Fibroblast of lung (primary cell): Measurements from ENCODE around the gene CA12.

Source experiments
- CTCF ChIP-seq, 2 donors: IDR thresholded peaks in 1 of 2; conservative IDR thresholded peaks in 1 of 2; 1 replicate in 1 of 2; 2 replicates in 1 of 2; pipeline ENCODE4 v1.5.1; 2011 to 2012; ENCODE audit warnings: low read length in 2 of 2, control low read depth in 1 of 2, inconsistent platforms in 1 of 2, low read depth in 1 of 2, mild to moderate bottlenecking in 1 of 2
- EZH2 ChIP-seq: IDR thresholded peaks from 2 replicates; pipeline ENCODE4 v1.5.1; 2012; ENCODE audit warnings: low read length, control low read depth, mild to moderate bottlenecking; ENCODE audit errors: missing control alignments

DNA sequence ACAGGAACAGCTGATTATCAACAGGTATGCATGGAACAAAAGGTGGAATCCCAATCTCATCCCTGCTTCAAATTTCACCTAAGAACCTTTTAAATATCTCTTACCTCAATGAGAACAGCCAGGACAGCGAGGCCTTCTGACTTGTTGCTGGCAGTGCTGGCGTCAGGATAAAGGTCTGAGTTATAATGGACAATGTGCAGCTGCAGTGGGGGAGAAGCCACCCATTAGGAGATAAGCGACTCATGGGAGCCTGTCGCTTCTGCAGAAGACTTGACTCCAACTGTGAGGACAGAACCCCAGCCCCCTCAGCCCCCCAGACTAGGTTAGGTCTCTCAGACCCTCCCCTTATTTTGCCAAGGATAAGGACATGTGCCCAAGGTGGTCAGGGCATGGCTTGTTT is 39.7 kb downstream of the CA12 start:
- TF ChIP-seq CTCF (conservative IDR thresholded peaks at IDR 0.05 in 1 of 2, IDR thresholded peaks at IDR 0.05 in 1 of 2; ENCODE audit: low read depth in 1 of 2, low read length in 2 of 2) (no peak), EZH2 (no peak)
